DND-41 (cell line): ENCODE data around the gene RNPEPL1.

Experiments
- ATAC-seq: fragments of 200-7000 bp; cut with Tn5 transposase; 3 replicates; pipeline ENCODE4 v1.9.1; 2021; ENCODE audit warnings: low read depth; ENCODE audit not compliant: insufficient read depth
- DNase-seq: peaks from one replicate; pipeline ENCODE4 v3.0.0-alpha.2; 2020
- H2AFZ ChIP-seq: 2 replicates; pipeline ENCODE4 v1.6.0; 2012; ENCODE audit warnings: low read depth, low read length
- H3K27ac ChIP-seq: 2 replicates; pipeline ENCODE4 v1.5.1; 2012; ENCODE audit warnings: low read length, inconsistent platforms
- H3K27me3 ChIP-seq: fragments of 200-600 bp; sonication (generic); 2 replicates; pipeline ENCODE4 v1.6.0; 2012; ENCODE audit warnings: low read length, mild to moderate bottlenecking, inconsistent platforms; ENCODE audit not compliant: insufficient read depth, poor library complexity
- H3K36me3 ChIP-seq: 2 replicates; pipeline ENCODE4 v1.5.1; 2012; ENCODE audit warnings: low read length, inconsistent platforms; ENCODE audit not compliant: insufficient read depth
- H3K4me1 ChIP-seq: 2 replicates; pipeline ENCODE4 v1.5.1; 2012; ENCODE audit warnings: mild to moderate bottlenecking, low read length; ENCODE audit not compliant: insufficient read depth
- H3K4me2 ChIP-seq: 2 replicates; pipeline ENCODE4 v1.6.0; 2012; ENCODE audit warnings: mild to moderate bottlenecking, moderate library complexity, low read length, inconsistent platforms; ENCODE audit not compliant: insufficient read depth
- H3K4me3 ChIP-seq, 2 experiments: fragments of 200-600 bp in 1 of 2; shearing (Covaris generic) in 1 of 2; 2 replicates each; pipeline ENCODE4 v1.5.1; 2012 to 2016; ENCODE audit warnings: inconsistent platforms in 2 of 2, low read length in 2 of 2, mild to moderate bottlenecking in 2 of 2, low read depth in 1 of 2, moderate library complexity in 1 of 2
- H3K79me2 ChIP-seq: 2 replicates; pipeline ENCODE4 v1.6.0; 2012; ENCODE audit warnings: low read length, inconsistent platforms; ENCODE audit not compliant: insufficient read depth
- H3K9ac ChIP-seq: 2 replicates; pipeline ENCODE4 v1.6.0; 2012; ENCODE audit warnings: low read depth, mild to moderate bottlenecking, inconsistent platforms, low read length, moderate library complexity
- H3K9me3 ChIP-seq: 2 replicates; pipeline ENCODE4 v1.5.1; 2012; ENCODE audit warnings: low read length, moderate library complexity, mild to moderate bottlenecking, inconsistent platforms; ENCODE audit not compliant: insufficient read depth, severe bottlenecking
- H4K20me1 ChIP-seq: 2 replicates; pipeline ENCODE4 v1.6.0; 2012; ENCODE audit warnings: low read length; ENCODE audit not compliant: insufficient read depth
- CTCF ChIP-seq: IDR thresholded peaks from 2 replicates; pipeline ENCODE4 v1.5.1; 2012; ENCODE audit warnings: borderline replicate concordance, low read length, moderate library complexity, mild to moderate bottlenecking; ENCODE audit not compliant: poor library complexity, severe bottlenecking; ENCODE audit errors: extremely low read depth
- EZH2 ChIP-seq: IDR thresholded peaks from 3 replicates; pipeline ENCODE4 v1.6.1; 2012; ENCODE audit warnings: borderline replicate concordance, low read depth, mild to moderate bottlenecking, moderate library complexity, low read length, inconsistent platforms; ENCODE audit not compliant: severe bottlenecking

RNPEPL1 gene

GRCh38 chr2:240563951-240564560 is 4.2 kb upstream of the RNPEPL1 start:
- Histone ChIP-seq H3K36me3 (peaks cover 21% of the 10 kb centered on the region), H2AFZ (no peak overlapping the region), H3K4me2 (peak overlapping the region; percentile 80; the same call in 1 of the 2 replicates), H3K4me3 (no peak overlapping the region), H3K9me3 (no peaks in the 10 kb centered on the region), H3K27ac (peak overlapping the region; percentile 97; the same call in 1 of the 2 replicates), H3K27me3 (no peaks in the 10 kb centered on the region), H3K79me2 (peaks cover 61% of the 10 kb centered on the region), H4K20me1 (peaks cover 1% of the 10 kb centered on the region), H3K9ac (peak overlapping the region; percentile 81; the same call in 1 of the 2 replicates), H3K4me1 (peaks cover 76% of the 10 kb centered on the region)
- TF ChIP-seq CTCF (no peak), EZH2 (no peak)
- DNase-seq (peak; percentile 4), ATAC-seq (no peak)

DNA sequence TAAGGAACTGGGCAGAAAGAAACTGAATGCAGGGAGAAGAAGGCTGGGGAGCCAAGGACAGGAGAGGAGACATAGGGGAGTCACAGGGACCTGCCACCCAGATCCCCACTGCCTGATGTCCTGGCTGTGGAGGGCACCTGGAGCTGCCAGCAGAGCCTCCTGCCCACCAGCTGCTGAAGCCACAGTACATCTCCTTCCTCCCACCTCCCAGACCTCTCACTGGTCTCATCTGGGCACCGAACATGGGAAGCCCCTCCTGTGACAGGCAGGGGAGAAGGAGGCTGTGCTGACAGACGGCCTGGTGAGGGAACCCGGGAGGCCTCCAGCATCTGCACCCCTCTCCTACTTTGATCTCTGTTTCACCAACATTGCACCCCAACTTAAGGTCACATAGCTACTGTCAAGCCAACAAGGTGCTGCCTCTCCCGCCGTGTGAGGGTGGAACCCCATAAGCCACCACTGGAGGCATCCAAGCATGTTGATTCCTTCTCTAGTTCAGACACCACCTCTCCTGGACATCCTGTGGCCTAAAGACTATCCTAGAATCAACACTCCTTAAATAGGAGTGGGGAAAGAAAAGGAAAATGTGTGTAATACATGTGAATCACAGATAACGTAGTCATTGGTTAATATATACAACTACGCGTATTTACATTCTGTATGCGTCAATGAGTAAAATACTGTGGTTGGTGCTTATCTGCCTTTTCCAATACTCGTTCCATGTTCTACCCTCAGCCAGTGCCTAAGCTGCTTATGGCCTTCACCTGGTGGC is 3.5 kb upstream of the RNPEPL1 start:
- no peaks in the 10 kb centered on the region for H3K9me3 ChIP-seq
- peak overlapping the region; percentile 80 for H3K4me2 ChIP-seq
- peak overlapping the region in 1 of 2 experiments; percentile 60; a peak in 2 of 4 replicates for H3K4me3 ChIP-seq
- no peak for ATAC-seq
- H3K36me3 ChIP-seq = peaks cover 20% of the 10 kb centered on the region
- peaks cover 7% of the 10 kb centered on the region; the same call in 1 of the 2 replicates for H4K20me1 ChIP-seq
- H3K27ac ChIP-seq = peak overlapping the region; percentile 97
- H3K9ac ChIP-seq = peak overlapping the region; percentile 81
- H3K79me2 ChIP-seq = peaks cover 61% of the 10 kb centered on the region
- no peaks in the 10 kb centered on the region for H3K27me3 ChIP-seq
- peak; percentile 33 for DNase-seq
- peak; percentile 52 for TF ChIP-seq CTCF
- TF ChIP-seq EZH2 = no peak
- no peak overlapping the region for H2AFZ ChIP-seq
- peaks cover 76% of the 10 kb centered on the region for H3K4me1 ChIP-seq

- Histone ChIP-seq H3K4me2 (peak overlapping the region; percentile 80), H3K4me1 (peaks cover 81% of the 10 kb centered on the region), H3K4me3 (peak overlapping the region; percentile 11 to 60; a peak in 3 of 4 replicates), H2AFZ (peak overlapping the region; percentile 85), H3K27ac (peak overlapping the region; percentile 97), H3K36me3 (peaks cover 25% of the 10 kb centered on the region), H3K27me3 (no peaks in the 10 kb centered on the region), H3K9ac (peak overlapping the region; percentile 81), H4K20me1 (peaks cover 16% of the 10 kb centered on the region; the same call in 1 of the 2 replicates), H3K9me3 (no peaks in the 10 kb centered on the region), H3K79me2 (peaks cover 63% of the 10 kb centered on the region)
- ATAC-seq (peak; percentile 65), DNase-seq (peak; percentile 92)
- TF ChIP-seq EZH2 (no peak), CTCF (no peak)
Observed at GRCh38 chr2:240565333-240566202, 2.7 kb upstream of the RNPEPL1 start.
